NCI-H2081 (cell line): ENCODE measurements around the gene SLC25A30.
A peak's percentile ranks its signal among the peaks of the same experiment; 100 is the strongest.
"Not testable (repeated sequence)": the region's sequence is repeated elsewhere in the genome, so short reads cannot be mapped to it uniquely, and the experiment has no call there.

Experiments
- DNase-seq, 2 experiments: peaks; one replicate each; lab custom pipeline; 2025; lab: John Stamatoyannopoulos, UW

The SLC25A30 gene

DNA sequence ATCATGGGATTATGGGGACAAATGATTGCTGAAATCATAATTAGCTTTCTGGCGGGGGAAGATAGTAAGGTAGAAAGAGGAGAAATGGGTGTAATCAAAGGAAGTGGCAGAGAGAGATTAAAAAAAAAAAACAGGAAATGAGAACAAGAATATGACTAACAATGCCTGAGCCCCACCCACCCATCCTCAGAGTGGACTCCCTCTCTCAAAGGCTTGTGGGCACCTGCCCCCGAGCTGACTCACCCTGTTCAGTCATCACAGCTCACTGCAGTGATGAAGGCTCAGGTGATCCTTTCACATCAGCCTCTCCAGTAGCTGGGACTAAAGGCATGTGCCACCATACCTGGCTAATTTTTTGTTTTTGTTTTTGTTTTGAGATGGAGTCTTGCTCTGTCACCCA, 50.8 kb downstream of the SLC25A30 start:
- peak in 1 of 2 experiments; percentile 5 for DNase-seq

DNA sequence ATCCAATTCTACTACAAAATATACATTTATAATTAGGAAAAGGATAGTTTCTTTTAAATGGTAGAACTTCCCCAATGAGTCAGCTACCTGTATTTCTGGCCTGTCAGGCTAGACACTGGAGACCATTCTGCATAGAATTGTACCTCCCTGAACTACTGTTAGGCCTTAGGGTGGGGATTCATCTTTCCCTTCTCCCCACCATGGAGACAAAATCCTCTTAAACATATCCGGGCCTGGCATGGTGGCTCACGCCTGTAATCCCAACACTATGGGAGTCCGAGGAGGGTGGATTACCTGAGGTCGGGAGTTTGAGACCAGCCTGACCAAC, 52.7 kb downstream of the SLC25A30 start:
- DNase-seq = no peak

DNA sequence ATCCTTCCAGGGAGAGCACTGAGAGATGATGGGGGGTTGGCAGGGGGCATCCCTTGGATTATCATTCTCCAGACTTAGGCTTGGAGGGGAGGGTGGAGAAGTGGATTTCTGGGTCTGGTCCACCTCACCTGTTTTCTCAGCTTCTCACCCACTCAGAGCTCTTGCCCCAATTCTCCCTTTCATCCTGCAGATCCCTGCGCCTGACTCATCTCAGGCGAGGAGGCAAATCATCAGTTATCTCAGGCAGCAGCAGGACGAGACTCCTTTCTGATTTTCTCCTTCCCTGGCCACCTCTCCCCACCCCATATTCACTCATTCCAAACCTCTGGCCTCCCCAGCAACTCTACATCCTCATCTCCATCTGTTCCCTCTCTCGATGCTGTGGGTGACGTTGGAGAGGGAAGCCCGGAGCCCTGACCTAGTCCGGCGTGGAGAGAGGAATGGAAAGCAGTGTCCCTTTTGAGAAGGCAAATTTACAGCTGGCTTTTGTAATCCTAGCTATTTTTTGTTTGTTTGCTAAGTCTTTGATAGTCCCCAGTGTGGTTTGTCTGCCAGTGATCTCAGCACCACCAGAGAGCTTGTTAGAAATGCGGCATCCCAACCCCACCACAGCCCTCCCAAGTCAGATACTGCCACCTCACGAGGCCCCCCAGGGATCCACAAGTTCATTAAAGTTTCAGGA, 53.2 kb downstream of the SLC25A30 start:
- DNase-seq = no peak

DNA sequence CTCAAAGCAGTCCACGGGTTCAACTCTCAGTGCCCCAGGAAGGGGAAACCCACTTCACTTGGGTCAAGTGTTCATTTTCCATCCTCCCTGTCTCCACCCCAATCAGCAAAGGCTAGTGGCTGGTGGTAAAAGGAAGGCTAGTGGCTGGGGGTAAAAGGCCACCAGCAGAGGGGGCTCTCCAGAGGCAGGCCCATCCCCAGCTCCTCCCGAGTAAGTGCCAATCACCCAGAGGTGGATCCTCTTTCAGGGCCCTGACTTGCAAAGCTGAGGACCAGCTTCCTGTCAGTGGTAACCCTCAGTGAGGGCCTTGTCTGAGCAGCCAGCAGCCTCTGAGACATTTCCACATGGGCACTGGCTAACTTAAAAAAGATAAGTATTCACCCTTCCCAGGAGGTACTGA, 55.2 kb downstream of the SLC25A30 start:
- no peak for DNase-seq

DNA sequence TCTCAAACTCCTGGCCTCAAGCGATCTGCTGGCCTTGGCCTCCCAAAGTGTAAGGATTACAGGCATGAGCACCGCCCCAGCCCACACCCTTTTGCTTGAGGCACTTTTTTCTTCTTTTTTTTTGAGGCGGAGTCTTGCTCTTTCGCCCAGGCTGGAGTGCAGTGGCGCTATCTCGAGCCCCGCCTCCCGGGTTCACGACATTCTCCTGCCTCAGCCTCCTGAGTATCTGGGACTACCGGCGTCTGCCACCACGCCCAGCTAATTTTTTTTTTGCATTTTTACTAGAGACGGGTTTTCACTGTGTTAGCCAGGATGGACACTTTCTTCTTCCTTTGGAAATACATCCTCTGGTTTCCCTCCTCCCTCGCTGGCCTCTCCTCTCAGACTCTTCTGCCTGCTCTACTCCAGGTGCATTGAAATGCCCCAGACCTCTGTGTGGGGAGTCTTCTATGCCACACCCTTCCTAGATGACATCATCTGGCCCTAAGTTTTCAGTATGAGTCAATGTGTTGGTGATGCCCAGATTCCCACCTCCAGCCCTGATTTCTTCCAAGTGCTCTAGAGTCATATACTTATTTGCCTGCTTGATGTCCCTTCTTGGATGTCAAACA, 56.5 kb downstream of the SLC25A30 start:
- DNase-seq = no peak

DNA sequence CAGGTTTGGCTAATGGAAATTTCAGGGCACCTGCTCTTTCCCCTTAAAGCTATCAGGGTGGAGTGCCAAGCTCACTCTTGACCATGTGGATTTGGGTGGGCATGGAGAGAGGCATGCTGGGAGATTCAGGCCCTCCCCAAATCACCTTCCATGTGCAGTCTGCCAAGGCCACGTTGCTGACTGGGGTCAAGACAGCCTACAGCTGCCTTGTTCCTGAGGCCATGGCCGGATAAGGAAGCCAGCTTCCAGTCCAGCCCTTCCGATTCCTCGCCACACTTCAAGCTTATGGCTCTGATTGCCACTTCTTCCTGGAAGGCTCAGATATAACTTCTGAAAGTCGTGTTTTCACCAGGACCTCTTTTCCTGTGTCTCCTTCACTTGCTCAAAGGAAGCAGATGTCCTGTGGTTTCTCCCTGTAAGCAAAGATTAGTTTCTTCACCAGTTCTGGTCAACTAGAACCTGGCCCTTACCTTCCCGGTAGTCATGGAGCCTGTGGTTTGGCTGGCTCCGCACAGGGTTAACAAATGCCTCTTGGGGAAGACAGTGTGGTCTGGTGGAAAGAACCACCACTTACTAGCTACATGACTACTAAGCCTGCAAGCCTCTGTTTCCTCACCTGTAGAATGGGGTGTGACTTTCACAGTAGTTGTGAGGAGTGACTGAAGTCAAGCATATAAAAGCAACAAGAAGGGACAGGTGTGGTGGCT, 61.1 kb downstream of the SLC25A30 start:
- DNase-seq = no peak

DNA sequence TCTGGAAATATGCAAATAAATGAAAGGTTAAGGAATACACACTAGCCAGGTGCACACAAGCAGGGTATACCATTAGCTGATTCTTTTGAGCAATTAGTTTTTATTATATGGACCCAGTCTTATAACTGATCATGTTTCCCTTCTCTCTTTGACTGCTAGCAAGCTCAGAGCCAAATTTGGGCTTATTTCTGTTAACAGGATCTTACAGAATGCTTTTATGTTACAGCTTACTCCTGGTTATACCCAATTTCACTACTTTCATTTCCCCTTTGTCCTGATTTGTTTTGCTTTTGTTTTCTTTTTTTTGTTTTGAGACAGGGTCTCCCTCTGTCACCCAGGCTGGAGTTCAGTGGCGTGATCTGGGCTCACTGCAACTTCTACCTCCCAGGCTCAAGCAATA, 64.3 kb downstream of the SLC25A30 start:
- DNase-seq = no peak

DNA sequence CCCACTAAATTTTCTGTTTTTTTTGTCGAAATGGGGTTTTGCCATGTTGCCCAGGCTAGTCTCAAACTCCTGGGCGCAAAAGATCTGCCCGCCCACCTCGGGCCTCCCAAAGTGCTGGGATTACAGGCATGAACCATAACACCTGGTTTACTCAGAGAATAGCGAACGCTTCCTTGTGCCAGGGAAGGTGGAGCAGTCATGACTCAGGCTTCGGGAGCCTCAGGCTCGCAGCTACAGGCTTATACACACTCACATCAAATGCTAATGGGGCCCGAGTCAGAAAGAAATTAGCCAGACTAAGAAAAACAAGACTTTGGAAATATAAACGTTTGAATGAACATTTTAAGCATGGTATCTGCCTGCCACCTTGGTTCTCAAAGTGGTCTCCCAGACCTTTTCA, 66.1 kb downstream of the SLC25A30 start:
- DNase-seq = no peak

DNA sequence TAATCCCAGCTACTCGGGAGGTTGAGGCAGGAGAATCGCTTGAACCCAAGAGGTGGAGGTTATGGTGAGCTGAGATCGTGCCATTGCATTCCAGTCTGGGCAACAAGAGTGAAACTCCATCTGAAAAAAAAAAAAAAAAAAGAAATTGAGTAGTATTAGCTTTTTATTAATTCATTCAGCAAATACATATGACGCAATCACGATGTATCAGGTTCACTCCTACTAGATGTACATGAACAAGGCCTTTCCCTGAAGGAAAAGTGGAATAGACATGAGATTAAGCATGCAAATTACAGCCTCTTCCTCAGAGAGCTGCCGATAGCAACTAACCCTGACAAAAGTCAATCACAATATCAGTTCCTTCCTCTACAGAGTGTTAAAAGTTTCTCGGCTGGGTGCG, 68.0 kb downstream of the SLC25A30 start:
- no peak for DNase-seq

DNA sequence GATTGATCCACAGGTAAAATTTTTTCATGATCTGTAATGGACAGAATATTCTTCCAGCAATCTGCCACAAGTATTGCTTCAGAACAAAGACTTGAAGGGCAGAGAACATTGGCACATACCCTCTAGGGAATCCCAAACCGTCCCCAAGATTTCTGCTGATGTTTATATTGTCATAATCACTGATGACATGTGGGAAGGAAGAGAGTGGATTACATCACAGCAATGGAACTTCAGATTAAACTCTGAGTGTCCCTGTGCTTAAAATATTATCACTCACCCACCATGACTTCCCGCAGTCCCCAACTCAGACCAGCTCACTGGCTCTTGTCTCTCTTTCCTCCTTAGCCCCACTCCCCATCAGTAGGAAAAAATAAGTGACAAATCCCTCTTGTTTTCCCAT, 68.7 kb downstream of the SLC25A30 start:
- no peak for DNase-seq

DNA sequence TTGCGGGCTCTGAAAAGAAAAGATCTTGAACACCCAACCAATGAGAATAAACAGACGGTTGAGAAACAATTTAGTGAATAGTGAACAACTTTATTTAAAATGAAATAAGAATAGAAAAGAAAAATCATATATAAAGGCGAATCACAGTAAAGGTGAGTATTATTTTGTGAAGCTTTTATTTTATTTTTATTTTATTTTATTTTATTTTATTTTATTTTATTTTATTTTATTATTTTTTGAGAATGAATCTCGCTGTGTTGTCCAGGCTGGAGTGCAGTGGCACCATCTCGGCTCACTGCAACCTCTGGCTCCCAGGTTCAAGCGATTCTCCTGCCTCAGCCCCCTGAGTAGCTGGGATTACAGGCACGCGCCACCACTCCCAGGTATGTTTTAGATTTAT, 74.1 kb downstream of the SLC25A30 start:
- DNase-seq = not testable (repeated sequence)
